PC-9 (cell line): ENCODE measurements around the gene TNFRSF12A. TPM values are rescaled to one million over a fixed set of nuclear protein-coding genes. Genes with fewer than 3 reads are reported as not detected.

ENCODE experiments used
- BruUV-seq: library from RNA; stranded (reverse); fragments of 400-500 nt; replicated peaks from 2 replicates; lab custom pipeline; 2021; lab: Mats Ljungman, UMichigan
- CTCF ChIA-PET: fragments of 300-600 bp; sonication (Branson Sonifier 250); formaldehyde crosslinking; loops from one replicate; lab custom pipeline; 2022; ENCODE audit warnings: antibody characterized with exemption; lab: Charles Lee
- POLR2A ChIA-PET: fragments of 300-600 bp; sonication (Branson Sonifier 250); formaldehyde crosslinking; loops from one replicate; lab custom pipeline; 2022; ENCODE audit warnings: antibody characterized with exemption; ENCODE audit not compliant: unreplicated experiment; lab: Charles Lee
- DNase-seq, 2 experiments: peaks; one replicate each; pipeline versions ENCODE4 v3.0.0 to v3.0.0-alpha.2; 2015 to 2022; ENCODE audit warnings: mixed read lengths in 1 of 2
- H2AFZ ChIP-seq: fragments of 200-600 bp; sonication (generic); 2 replicates; pipeline ENCODE4 v1.8.1; 2017; ENCODE audit warnings: antibody characterized with exemption
- H3F3A ChIP-seq: fragments of 200-600 bp; sonication (generic); 2 replicates; pipeline ENCODE4 v1.8.1; 2017; ENCODE audit warnings: antibody characterized with exemption, mild to moderate bottlenecking, low read depth; ENCODE audit not compliant: insufficient read depth
- H3K27ac ChIP-seq: fragments of 200-600 bp; sonication (generic); 2 replicates; pipeline ENCODE4 v1.6.1; 2016; ENCODE audit warnings: mixed run types
- H3K27me3 ChIP-seq: fragments of 200-600 bp; sonication (generic); 2 replicates; pipeline ENCODE4 v1.6.1; 2016; ENCODE audit warnings: low read depth, mixed run types; ENCODE audit not compliant: insufficient read depth
- H3K36me3 ChIP-seq: fragments of 200-600 bp; sonication (generic); 2 replicates; pipeline ENCODE4 v1.6.1; 2016; ENCODE audit warnings: low read depth, mixed run types
- H3K4me1 ChIP-seq: fragments of 200-600 bp; sonication (generic); replicated peaks from 2 replicates; pipeline ENCODE4 v1.6.1; 2016; ENCODE audit warnings: mixed run types; ENCODE audit not compliant: insufficient read depth
- H3K4me2 ChIP-seq: fragments of 200-600 bp; sonication (generic); 2 replicates; pipeline ENCODE4 v1.6.1; 2017; ENCODE audit warnings: mixed run types
- H3K4me3 ChIP-seq: fragments of 200-600 bp; sonication (generic); 2 replicates; pipeline ENCODE4 v1.6.1; 2016; ENCODE audit warnings: mixed run types
- H3K79me2 ChIP-seq: fragments of 200-600 bp; sonication (generic); 2 replicates; pipeline ENCODE4 v1.6.1; 2017; ENCODE audit warnings: low read depth, mixed run types
- H3K9me2 ChIP-seq: fragments of 200-600 bp; sonication (generic); 2 replicates; pipeline ENCODE4 v1.8.1; 2017; ENCODE audit warnings: mild to moderate bottlenecking; ENCODE audit not compliant: insufficient read depth
- H3K9me3 ChIP-seq: fragments of 200-600 bp; sonication (generic); 2 replicates; pipeline ENCODE4 v1.8.1; 2016; ENCODE audit warnings: low read depth; ENCODE audit not compliant: insufficient read depth
- H4K20me1 ChIP-seq: fragments of 200-600 bp; sonication (generic); 2 replicates; pipeline ENCODE4 v1.8.1; 2017; ENCODE audit not compliant: insufficient read depth
- CTCF ChIP-seq: fragments of 200-600 bp; sonication (generic); conservative IDR thresholded peaks from 2 replicates; pipeline ENCODE4 v1.6.1; 2017; ENCODE audit warnings: mixed run types, antibody characterized with exemption, mild to moderate bottlenecking, moderate library complexity
- EZH2 ChIP-seq: fragments of 200-600 bp; sonication (generic); IDR thresholded peaks from 2 replicates; pipeline ENCODE4 v1.8.0; 2017; ENCODE audit warnings: antibody characterized with exemption, low read depth
- intact Hi-C: fragments of 100-400 bp; cut with micrococcal nuclease; formaldehyde crosslinking; loops from one replicate; pipeline ENCODE4 v1.10.0; 2022; ENCODE audit not compliant: unreplicated experiment
- total RNA-seq: library from RNA; stranded (reverse); gene quantifications from 2 replicates; pipeline ENCODE4 v1.2.3, GENCODE V29; 2021

The TNFRSF12A gene
- total RNA-seq, 1 experiment from 2014 or later: 226 TPM

GRCh38 chr16:2981177-2981898 is 38.8 kb upstream of the TNFRSF12A start:
- no TSS peak for BruUV-seq
- CTCF ChIA-PET: interaction anchor here (0.6 kb wide), 2 partner anchors 13 to 44 kb away, joined by 9 read pairs; no protein-coding TSS in a partner anchor
- Histone ChIP-seq H3K9me2 (no peaks in the 10 kb centered on the region), H3K27me3 (no peaks in the 10 kb centered on the region), H3K9me3 (no peaks in the 10 kb centered on the region), H3K27ac (no peak overlapping the region), H3F3A (peaks cover 31% of the 10 kb centered on the region; the same call in 1 of the 2 replicates), H3K36me3 (no peaks in the 10 kb centered on the region), H3K79me2 (peaks cover 10% of the 10 kb centered on the region), H3K4me2 (peak overlapping the region; percentile 86), H4K20me1 (no peaks in the 10 kb centered on the region; the same call in 1 of the 2 replicates), H2AFZ (no peak overlapping the region), H3K4me1 (peaks cover 22% of the 10 kb centered on the region), H3K4me3 (peak overlapping the region; percentile 80; the same call in 1 of the 2 replicates)
- no peak for DNase-seq
- intact Hi-C loops: loop anchor here (2.0 kb wide), 1 partner anchor 41 kb away; the partner anchor contains the start of gene HCFC1R1
- POLR2A ChIA-PET: interaction anchor here (0.6 to 1.0 kb wide), 5 partner anchors 9 to 101 kb away, joined by 3 to 7 read pairs (median 3); no protein-coding TSS in a partner anchor
- no peak for TF ChIP-seq CTCF
- no peak for TF ChIP-seq EZH2

DNA sequence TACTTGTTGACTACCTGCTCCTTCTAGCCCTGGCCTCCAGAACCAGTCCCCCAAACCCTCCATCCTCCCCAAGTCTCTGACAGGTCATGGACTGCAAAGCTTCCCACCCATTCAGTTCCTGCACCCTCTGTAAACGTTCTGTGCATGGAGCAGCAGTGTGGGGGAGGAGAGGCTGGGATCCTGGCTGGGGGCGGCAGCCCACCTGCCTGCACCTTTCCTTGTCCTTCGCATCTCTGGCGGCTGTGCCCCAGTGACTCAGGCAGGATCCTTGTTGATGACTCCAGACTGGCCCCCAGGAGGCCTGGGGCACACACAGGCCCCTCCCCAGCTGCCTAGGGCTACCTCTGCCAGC is 38.3 kb upstream of the TNFRSF12A start:
- intact Hi-C loops: loop anchor here (2.0 kb wide), 2 partner anchors 17 to 41 kb away; partner anchors contain the start of genes HCFC1R1 and KREMEN2
- Histone ChIP-seq H3K4me1 (peaks cover 22% of the 10 kb centered on the region), H3K9me3 (no peaks in the 10 kb centered on the region), H2AFZ (no peak overlapping the region), H3K79me2 (peaks cover 10% of the 10 kb centered on the region), H3K4me3 (no peak overlapping the region), H3K27ac (no peak overlapping the region), H3K36me3 (no peaks in the 10 kb centered on the region), H3K4me2 (no peak overlapping the region), H4K20me1 (no peaks in the 10 kb centered on the region; the same call in 1 of the 2 replicates), H3K27me3 (no peaks in the 10 kb centered on the region), H3F3A (peaks cover 32% of the 10 kb centered on the region; the same call in 1 of the 2 replicates), H3K9me2 (no peaks in the 10 kb centered on the region)
- TF ChIP-seq EZH2 (no peak), CTCF (no peak)
- POLR2A ChIA-PET: interaction anchor here (0.5 to 0.8 kb wide), 4 partner anchors 14 to 66 kb away, joined by 3 to 4 read pairs (median 3); no protein-coding TSS in a partner anchor
- no TSS peak for BruUV-seq
- CTCF ChIA-PET: interaction anchor here (0.6 kb wide), 1 partner anchor 12 kb away, joined by 9 read pairs; no protein-coding TSS in a partner anchor
- no peak for DNase-seq

GRCh38 chr16:2982402-2982801 is 37.8 kb upstream of the TNFRSF12A start:
- DNase-seq: no peak
- CTCF ChIA-PET: no interaction called here
- H2AFZ ChIP-seq: no peak overlapping the region
- peaks cover 32% of the 10 kb centered on the region; the same call in 1 of the 2 replicates for H3F3A ChIP-seq
- no peaks in the 10 kb centered on the region for H4K20me1 ChIP-seq
- intact Hi-C loops: loop anchor here (2.0 kb wide), 1 partner anchor 18 kb away; the partner anchor contains the start of gene KREMEN2
- no peaks in the 10 kb centered on the region for H3K27me3 ChIP-seq
- TF ChIP-seq EZH2 (no peak), CTCF (no peak)
- H3K4me3 ChIP-seq: no peak overlapping the region
- H3K9me3 ChIP-seq: no peaks in the 10 kb centered on the region
- H3K9me2 ChIP-seq: no peaks in the 10 kb centered on the region
- no peak overlapping the region for H3K4me2 ChIP-seq
- no peaks in the 10 kb centered on the region for H3K36me3 ChIP-seq
- peaks cover 10% of the 10 kb centered on the region for H3K79me2 ChIP-seq
- BruUV-seq: no TSS peak
- POLR2A ChIA-PET: interaction anchor here (0.5 kb wide), 1 partner anchor 50 kb away, joined by 3 read pairs; no protein-coding TSS in a partner anchor
- H3K27ac ChIP-seq: no peak overlapping the region
- H3K4me1 ChIP-seq: peaks cover 22% of the 10 kb centered on the region
